Measurements from ENCODE around the gene MAML3.

GRCh38 chr4:139988863-139989765, 164.9 kb downstream of the MAML3 start:
- no peak for TF ChIP-seq TAF1 (IDR thresholded peaks at IDR 0.05; ENCODE audit: low read depth)
- TF ChIP-seq REST (IDR thresholded peaks at IDR 0.05; ENCODE audit: low read depth) = no peak
- TF ChIP-seq MAX (IDR thresholded peaks at IDR 0.05) = no peak
- no peak for TF ChIP-seq EP300 (IDR thresholded peaks at IDR 0.05; ENCODE audit: borderline replicate concordance)
- TF ChIP-seq NFIC (IDR thresholded peaks at IDR 0.05) = no peak
- no peak for TF ChIP-seq FOXM1 (IDR thresholded peaks at IDR 0.05; ENCODE audit: borderline replicate concordance, low read depth)
- TF ChIP-seq RAD21 (IDR thresholded peaks at IDR 0.05; ENCODE audit: low read depth) = no peak
- TF ChIP-seq YY1 (IDR thresholded peaks at IDR 0.05; ENCODE audit: low read depth) = no peak

Measured in Ishikawa (cell line).